ENCODE results near the gene KCNS3.

The KCNS3 gene

GRCh38 chr2:17879137-17879912 is 858 bp downstream of the KCNS3 start:
- peak; percentile 83 for DNase-seq

GRCh38 chr2:17879913-17880274 is 1.4 kb downstream of the KCNS3 start:
- peak; percentile 69 for DNase-seq

GRCh38 chr2:17892770-17893534 is 14.5 kb downstream of the KCNS3 start:
- peak; percentile 44 for DNase-seq

GRCh38 chr2:17894005-17894404 is 15.5 kb downstream of the KCNS3 start:
- DNase-seq: no peak

GRCh38 chr2:17894556-17894955 is 16.1 kb downstream of the KCNS3 start:
- DNase-seq: no peak

GRCh38 chr2:17899871-17900270 is 21.4 kb downstream of the KCNS3 start:
- DNase-seq: no peak

- peak; percentile 89 for DNase-seq
These were observed 22.8 kb downstream of the KCNS3 start for GRCh38 chr2:17901246-17901645.

GRCh38 chr2:17910980-17911379 is 32.5 kb downstream of the KCNS3 start:
- no peak for DNase-seq

GRCh38 chr2:17911491-17912260 is 33.2 kb downstream of the KCNS3 start:
- DNase-seq: no peak

- DNase-seq: no peak
These were observed 33.8 kb downstream of the KCNS3 start for GRCh38 chr2:17912266-17912691.

GRCh38 chr2:17915099-17915498 is 36.6 kb downstream of the KCNS3 start:
- DNase-seq: no peak

- no peak for DNase-seq
These were observed 37.5 kb downstream of the KCNS3 start for GRCh38 chr2:17915811-17916518.

- peak; percentile 45 for DNase-seq
These were observed 38.1 kb downstream of the KCNS3 start for GRCh38 chr2:17916584-17916983.

GRCh38 chr2:17918789-17919188 is 40.3 kb downstream of the KCNS3 start:
- peak; percentile 35 for DNase-seq

GRCh38 chr2:17930773-17931172 is 52.3 kb downstream of the KCNS3 start:
- no peak for DNase-seq

- DNase-seq: no peak
These were observed 54.8 kb downstream of the KCNS3 start for GRCh38 chr2:17933256-17933655.

GRCh38 chr2:17934721-17935120 is 56.3 kb downstream of the KCNS3 start:
- DNase-seq: no peak

GRCh38 chr2:17935242-17935885 is 56.9 kb downstream of the KCNS3 start:
- DNase-seq: peak; percentile 17

- no peak for DNase-seq
These were observed 58.1 kb downstream of the KCNS3 start for GRCh38 chr2:17936599-17936998.

- no peak for DNase-seq
These were observed 61.7 kb downstream of the KCNS3 start for GRCh38 chr2:17940091-17940630.

GRCh38 chr2:17943444-17943843 is 65.0 kb downstream of the KCNS3 start:
- no peak for DNase-seq

GRCh38 chr2:17947113-17947512 is 68.6 kb downstream of the KCNS3 start:
- DNase-seq: no peak
